HepG2 (cell line): Measurements from ENCODE around the gene DHRS4L2. TPM values are rescaled to one million over a fixed set of nuclear protein-coding genes. Genes with fewer than 3 reads are reported as not detected.

Experiments
- AGO1 ChIP-seq: fragments of 200-400 bp; formaldehyde crosslinking; IDR thresholded peaks from 2 replicates; pipeline ENCODE4 v1.6.1; 2017; ENCODE audit warnings: mild to moderate bottlenecking, low read depth, low read length, moderate library complexity; ENCODE audit not compliant: poor library complexity, severe bottlenecking
- ARNT2 ChIP-seq: sonication (generic); formaldehyde crosslinking; IDR thresholded peaks from 2 replicates; pipeline ENCODE4 v1.8.0; 2022; ENCODE audit warnings: mild to moderate bottlenecking, low read depth, missing genetic modification reagents, moderate library complexity
- ELF4 ChIP-seq: sonication (generic); formaldehyde crosslinking; IDR thresholded peaks from 2 replicates; pipeline ENCODE4 v1.5.0; 2020; ENCODE audit warnings: missing genetic modification reagents, mild to moderate bottlenecking, moderate library complexity, borderline replicate concordance
- GZF1 ChIP-seq: sonication (generic); formaldehyde crosslinking; IDR thresholded peaks from 2 replicates; pipeline ENCODE4 v1.5.1; 2020; ENCODE audit warnings: mild to moderate bottlenecking, missing genetic modification reagents
- MATR3 ChIP-seq: sonication (generic); formaldehyde crosslinking; IDR thresholded peaks from 2 replicates; pipeline ENCODE4 v1.4.0; 2020; ENCODE audit warnings: missing genetic modification reagents
- NCOA2 ChIP-seq: sonication (generic); formaldehyde crosslinking; IDR thresholded peaks from 2 replicates; pipeline ENCODE4 v1.8.0; 2022; ENCODE audit warnings: inconsistent platforms
- NR2F1 ChIP-seq, 2 experiments: fragments of 450-650 bp in 1 of 2; formaldehyde crosslinking in 1 of 2; IDR thresholded peaks; 2 replicates each; pipeline versions ENCODE4 v1.5.0 to v1.6.1; 2016 to 2020; ENCODE audit warnings: mild to moderate bottlenecking in 1 of 2, missing compliant biosample characterization in 1 of 2, missing genetic modification reagents in 1 of 2, moderate library complexity in 1 of 2
- NR3C1 ChIP-seq: sonication (generic); formaldehyde crosslinking; IDR thresholded peaks from 2 replicates; pipeline ENCODE4 v1.4.0; 2020; ENCODE audit warnings: missing genetic modification reagents
- PHB2 ChIP-seq: fragments of 450-650 bp; IDR thresholded peaks from 2 replicates; pipeline ENCODE4 v1.6.1; 2018; ENCODE audit not compliant: partially characterized antibody
- RBFOX2 ChIP-seq: fragments of 200-400 bp; formaldehyde crosslinking; IDR thresholded peaks from 2 replicates; pipeline ENCODE4 v1.6.1; 2017; ENCODE audit warnings: low read depth, mild to moderate bottlenecking, low read length
- RNF2 ChIP-seq: fragments of 450-650 bp; conservative IDR thresholded peaks from 2 replicates; pipeline ENCODE4 v1.6.1; 2016; ENCODE audit warnings: low read depth
- TAF1 ChIP-seq: sonication (generic); formaldehyde crosslinking; IDR thresholded peaks from 2 replicates; pipeline ENCODE4 v1.4.0; 2020; ENCODE audit warnings: missing genetic modification reagents
- TMF1 ChIP-seq: sonication (generic); formaldehyde crosslinking; IDR thresholded peaks from 2 replicates; pipeline ENCODE4 v1.8.1; 2022; ENCODE audit warnings: low read depth, missing genetic modification reagents
- TRIM22 ChIP-seq: fragments of 450-650 bp; IDR thresholded peaks from 2 replicates; pipeline ENCODE4 v1.6.1; 2017
- ZFP82 ChIP-seq: sonication (generic); formaldehyde crosslinking; IDR thresholded peaks from 2 replicates; pipeline ENCODE4 v1.5.1; 2020; ENCODE audit warnings: mild to moderate bottlenecking, missing genetic modification reagents, borderline replicate concordance
- ZNF205 ChIP-seq: IDR thresholded peaks from 2 replicates; pipeline ENCODE4 v1.6.1; 2018; ENCODE audit warnings: missing biosample characterization, missing genetic modification reagents
- ZNF331 ChIP-seq: sonication (generic); formaldehyde crosslinking; IDR thresholded peaks from 2 replicates; pipeline ENCODE4 v1.4.0; 2020; ENCODE audit warnings: missing genetic modification reagents
- ZNF414 ChIP-seq: sonication (generic); formaldehyde crosslinking; IDR thresholded peaks from 2 replicates; pipeline ENCODE4 v1.5.0; 2020; ENCODE audit warnings: missing genetic modification reagents
- ZNF44 ChIP-seq: sonication (generic); formaldehyde crosslinking; IDR thresholded peaks from 2 replicates; pipeline ENCODE4 v1.5.1; 2020; ENCODE audit warnings: mild to moderate bottlenecking, missing genetic modification reagents
- ZNF660 ChIP-seq: sonication (generic); formaldehyde crosslinking; IDR thresholded peaks from 2 replicates; pipeline ENCODE4 v1.5.1; 2020; ENCODE audit warnings: mild to moderate bottlenecking, low read depth, missing genetic modification reagents, borderline replicate concordance
- ZNF841 ChIP-seq: sonication (generic); formaldehyde crosslinking; IDR thresholded peaks from 2 replicates; pipeline ENCODE4 v1.8.1; 2023; ENCODE audit warnings: missing genetic modification reagents, borderline replicate concordance
- ZZZ3 ChIP-seq: sonication (generic); formaldehyde crosslinking; IDR thresholded peaks from 2 replicates; pipeline ENCODE4 v1.4.0; 2020; ENCODE audit warnings: missing genetic modification reagents, mild to moderate bottlenecking, borderline replicate concordance
- polyA plus RNA-seq, 8 experiments: library from polyadenylated mRNA; depleted of rRNA in 3 of 8; stranded (reverse) in 7 of 8; unstranded in 1 of 8; fragments of >200 nt; fragmentation: Illumina TruSeq in 4 of 8; extraction: Trizol in 4 of 8; gene quantifications; 2 replicates each; pipeline versions ENCODE4 v1.2.1 to v1.2.3, GENCODE V29; 2011 to 2016; ENCODE audit warnings: low read depth in 4 of 8, missing spikeins in 1 of 8, mixed read lengths in 1 of 8; ENCODE audit not compliant: insufficient read depth in 1 of 8
- total RNA-seq, 5 experiments: library from RNA; depleted of rRNA; stranded (reverse); fragments of >200 nt; fragmentation: Illumina TruSeq; extraction: Trizol; gene quantifications; 2 replicates each; pipeline ENCODE4 v1.2.3, GENCODE V29; 2016; ENCODE audit warnings: low read depth in 1 of 5
- TF ChIP-seq, protein P1 (sequence below): sonication (generic); formaldehyde crosslinking; IDR thresholded peaks from 2 replicates; pipeline ENCODE4 v1.4.0; 2020; ENCODE audit warnings: missing genetic modification reagents
- TF ChIP-seq, protein P2 (sequence below): sonication (generic); formaldehyde crosslinking; IDR thresholded peaks from 2 replicates; pipeline ENCODE4 v1.5.0; 2020; ENCODE audit warnings: missing genetic modification reagents, mild to moderate bottlenecking, borderline replicate concordance
- TF ChIP-seq, protein P3 (sequence below): sonication (generic); formaldehyde crosslinking; IDR thresholded peaks from 2 replicates; pipeline ENCODE4 v1.4.0; 2020; ENCODE audit warnings: mild to moderate bottlenecking, low read depth, missing genetic modification reagents
- TF ChIP-seq, protein P4 (sequence below): sonication (generic); formaldehyde crosslinking; IDR thresholded peaks from 2 replicates; pipeline ENCODE4 v1.8.1; 2023; ENCODE audit warnings: mild to moderate bottlenecking, missing genetic modification reagents, borderline replicate concordance

The DHRS4L2 gene
- total and polyA plus RNA-seq, 2 of the 13 experiments (the other 11 are each of a cell fraction or from before 2014, with no cell fraction given): 24.7 to 38.2 TPM

DNA sequence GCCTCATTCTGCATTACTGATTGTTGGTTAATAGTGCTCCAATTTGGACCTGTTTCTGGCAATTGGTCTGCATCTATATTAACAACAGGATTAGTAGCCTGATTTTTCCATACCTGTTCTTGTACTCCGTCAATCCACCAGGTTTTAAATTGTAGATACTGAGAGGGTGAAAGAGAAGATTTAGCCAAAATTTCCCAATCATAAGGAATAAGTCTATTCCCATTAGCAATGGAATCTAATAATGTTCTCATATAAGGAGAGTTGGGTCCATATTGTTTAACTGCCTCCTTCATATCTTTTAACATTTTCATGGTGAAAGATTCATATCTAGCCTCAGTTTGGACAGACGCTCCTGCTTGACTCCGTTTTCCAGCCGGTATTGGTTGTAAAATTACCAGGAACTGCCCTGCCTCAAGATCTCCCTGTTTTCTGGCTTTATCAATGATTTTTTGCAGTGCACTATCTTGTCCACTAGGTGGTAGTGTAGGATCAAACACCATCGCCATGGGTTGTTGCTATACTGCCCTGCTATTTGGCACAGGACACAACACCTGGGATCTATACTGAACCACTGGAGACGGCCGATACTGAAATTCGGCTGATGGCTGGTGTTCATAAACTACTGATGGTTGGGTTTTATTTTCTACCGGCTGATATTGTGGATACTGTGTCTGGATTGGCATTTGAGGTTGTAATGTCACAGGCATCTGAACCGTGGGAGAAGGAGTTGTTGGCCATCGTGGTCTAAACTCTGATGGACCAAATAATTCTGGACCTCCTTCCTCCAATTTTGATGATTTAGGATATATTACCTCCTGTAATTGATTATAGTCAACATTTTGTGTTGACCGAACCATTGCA, 25.2 kb downstream of the DHRS4L2 start (continued):
- TF ChIP-seq ZNF414 (CRISPR knock-in tag) (0 out of 2 replicates have a peak, but pooled peaks have one; percentile 37), ZNF841 (0 out of 2 replicates have a peak, but pooled peaks have one; percentile 17), TAF1 (CRISPR knock-in tag) (no peak), TRIM22 (no peak), ZFP82 (CRISPR knock-in tag) (no peak), NCOA2 (no peak; the same call in 1 of the 2 replicates), RBFOX2 (no peak), RNF2 (no peak), ARNT2 (CRISPR knock-in tag) (no peak), ELF4 (peak; percentile 71), ZZZ3 (CRISPR knock-in tag) (no peak; the same call in 1 of the 2 replicates), ZNF205 (CRISPR knock-in tag) (0 out of 2 replicates have a peak, but pooled peaks have one; percentile 28), AGO1 (no peak), NR2F1 (CRISPR knock-in tag; IDR thresholded peaks at IDR 0.05) (no peak), ZNF660 (no peak), GZF1 (CRISPR knock-in tag) (no peak), ZNF331 (peak; percentile 38; the same call in 1 of the 2 replicates), PHB2 (no peak), MATR3 (CRISPR knock-in tag) (no peak), TMF1 (CRISPR knock-in tag) (no peak), ZNF44 (CRISPR knock-in tag) (peak; percentile 80; the same call in 1 of the 2 replicates), NR3C1 (CRISPR knock-in tag) (no peak)
- TF ChIP-seq, protein P1, sequence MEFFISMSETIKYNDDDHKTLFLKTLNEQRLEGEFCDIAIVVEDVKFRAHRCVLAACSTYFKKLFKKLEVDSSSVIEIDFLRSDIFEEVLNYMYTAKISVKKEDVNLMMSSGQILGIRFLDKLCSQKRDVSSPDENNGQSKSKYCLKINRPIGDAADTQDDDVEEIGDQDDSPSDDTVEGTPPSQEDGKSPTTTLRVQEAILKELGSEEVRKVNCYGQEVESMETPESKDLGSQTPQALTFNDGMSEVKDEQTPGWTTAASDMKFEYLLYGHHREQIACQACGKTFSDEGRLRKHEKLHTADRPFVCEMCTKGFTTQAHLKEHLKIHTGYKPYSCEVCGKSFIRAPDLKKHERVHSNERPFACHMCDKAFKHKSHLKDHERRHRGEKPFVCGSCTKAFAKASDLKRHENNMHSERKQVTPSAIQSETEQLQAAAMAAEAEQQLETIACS: peak; percentile 37; the same call in 1 of the 2 replicates
- TF ChIP-seq, protein P2, sequence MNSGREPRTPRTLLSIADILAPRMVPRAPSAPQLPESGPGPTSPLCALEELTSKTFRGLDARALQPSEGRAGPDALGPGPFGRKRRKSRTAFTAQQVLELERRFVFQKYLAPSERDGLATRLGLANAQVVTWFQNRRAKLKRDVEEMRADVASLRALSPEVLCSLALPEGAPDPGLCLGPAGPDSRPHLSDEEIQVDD (CRISPR knock-in tag): no peak
- TF ChIP-seq, protein P3, sequence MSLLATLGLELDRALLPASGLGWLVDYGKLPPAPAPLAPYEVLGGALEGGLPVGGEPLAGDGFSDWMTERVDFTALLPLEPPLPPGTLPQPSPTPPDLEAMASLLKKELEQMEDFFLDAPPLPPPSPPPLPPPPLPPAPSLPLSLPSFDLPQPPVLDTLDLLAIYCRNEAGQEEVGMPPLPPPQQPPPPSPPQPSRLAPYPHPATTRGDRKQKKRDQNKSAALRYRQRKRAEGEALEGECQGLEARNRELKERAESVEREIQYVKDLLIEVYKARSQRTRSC: no peak
- TF ChIP-seq, protein P4, sequence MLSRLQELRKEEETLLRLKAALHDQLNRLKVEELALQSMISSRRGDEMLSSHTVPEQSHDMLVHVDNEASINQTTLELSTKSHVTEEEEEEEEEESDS (CRISPR knock-in tag): no peak
